GM19455 (cell line): ENCODE results near the gene RRN3.
"Not testable (repeated sequence)": the region's sequence is repeated elsewhere in the genome, so short reads cannot be mapped to it uniquely, and the experiment has no call there.

ENCODE experiments used
- ATAC-seq: cut with Tn5 transposase; IDR thresholded peaks from one replicate; pipeline ENCODE4 v1.9.1; 2021; ENCODE audit not compliant: unreplicated experiment

Gene RRN3

GRCh38 chr16:15028801-15029698 is 65.0 kb downstream of the RRN3 start:
- ATAC-seq, result not testable (repeated sequence)

DNA sequence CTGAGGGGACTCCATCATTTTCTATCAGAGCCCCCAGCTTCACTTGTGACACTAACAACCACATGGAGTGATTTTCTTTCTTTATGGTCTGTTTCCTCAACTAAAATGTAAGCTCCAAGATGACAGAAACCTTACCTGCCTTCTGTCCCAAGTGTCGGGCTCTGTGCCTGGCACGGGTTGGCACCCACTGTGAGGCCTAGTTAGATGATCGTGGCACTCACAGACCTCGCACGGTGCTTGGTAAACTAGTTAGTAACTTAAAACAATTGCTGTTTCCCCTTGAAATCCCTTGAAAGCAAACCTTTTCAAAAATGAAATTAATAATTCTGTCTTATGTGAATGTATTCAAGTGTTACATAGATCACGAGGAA is 65.7 kb downstream of the RRN3 start:
- ATAC-seq, result not testable (repeated sequence)

DNA sequence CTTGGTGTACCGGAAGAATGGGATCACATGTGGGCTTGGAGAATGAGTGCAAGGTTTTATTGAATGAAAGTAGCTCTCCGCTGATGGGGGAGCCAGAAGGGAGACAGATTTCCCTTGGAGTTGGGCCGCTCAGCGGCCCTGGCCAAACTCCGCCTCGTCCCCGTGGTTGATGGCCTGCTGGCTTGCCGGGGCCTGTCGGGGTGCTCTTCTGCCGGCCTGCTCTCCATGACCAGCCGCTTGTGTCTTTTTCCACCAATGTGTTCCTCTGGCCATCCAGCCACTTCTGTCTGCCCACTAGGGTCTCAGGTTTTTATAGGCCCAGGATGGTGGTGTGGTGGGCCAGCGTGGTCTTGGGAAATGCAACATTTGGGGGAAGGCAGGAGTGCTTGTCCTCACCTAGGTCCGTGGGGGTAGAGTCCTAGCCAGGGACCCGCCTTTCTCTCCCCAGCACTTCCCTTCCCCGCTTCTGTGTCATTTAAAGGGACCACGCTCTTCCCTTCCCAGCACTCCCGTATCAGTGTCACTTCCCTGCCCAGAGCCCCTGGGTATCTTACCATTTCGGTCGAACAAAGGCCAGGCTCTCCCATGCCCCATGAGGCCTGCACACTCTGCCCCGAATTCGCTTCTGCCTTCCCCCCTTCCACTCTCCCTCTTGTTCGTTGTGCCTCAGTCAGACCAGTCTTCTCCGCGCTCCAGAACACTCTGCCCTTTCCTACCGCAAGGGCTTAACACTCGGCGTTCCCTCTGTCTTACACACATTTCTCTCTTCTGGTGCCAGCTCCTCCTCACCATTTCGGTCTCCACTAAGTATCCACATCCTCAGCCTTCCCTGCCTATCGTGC is 66.3 kb downstream of the RRN3 start:
- not testable (repeated sequence) for ATAC-seq

- ATAC-seq, result not testable (repeated sequence)
These were observed 67.0 kb downstream of the RRN3 start for GRCh38 chr16:15027051-15027450.

DNA sequence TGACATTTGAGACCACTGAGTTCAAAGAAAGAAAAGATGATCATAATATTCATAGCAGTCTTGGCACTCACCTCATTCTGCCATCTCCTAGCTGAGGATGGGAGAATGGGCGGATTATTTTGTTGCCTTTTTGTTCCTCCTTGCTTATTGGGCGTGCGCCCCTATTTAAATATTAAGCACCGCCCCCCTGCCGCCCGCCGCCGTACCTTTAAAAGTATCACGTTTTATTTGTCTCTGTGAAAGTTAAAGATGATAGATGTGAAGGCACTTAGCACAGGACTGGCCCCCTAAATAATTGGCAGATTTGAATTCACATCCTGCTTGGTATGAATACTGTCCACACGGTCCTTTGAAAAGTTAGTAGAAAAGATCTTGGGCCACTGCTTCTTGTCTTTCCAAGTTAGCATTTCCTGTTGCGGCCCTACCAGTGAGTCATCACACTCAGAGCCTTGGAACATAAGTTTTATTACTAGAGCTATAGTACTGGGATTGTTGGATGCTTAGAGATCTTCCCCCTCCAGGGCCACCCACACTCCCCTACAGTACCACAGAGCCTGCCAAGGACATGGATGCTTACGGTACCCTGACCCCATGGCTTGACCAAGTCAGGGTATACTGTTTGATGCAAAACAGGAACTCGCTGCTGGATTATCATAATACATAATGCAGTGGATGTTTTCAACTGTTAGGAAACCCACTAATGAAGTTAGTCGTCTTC is 68.7 kb downstream of the RRN3 start:
- not testable (repeated sequence) for ATAC-seq

DNA sequence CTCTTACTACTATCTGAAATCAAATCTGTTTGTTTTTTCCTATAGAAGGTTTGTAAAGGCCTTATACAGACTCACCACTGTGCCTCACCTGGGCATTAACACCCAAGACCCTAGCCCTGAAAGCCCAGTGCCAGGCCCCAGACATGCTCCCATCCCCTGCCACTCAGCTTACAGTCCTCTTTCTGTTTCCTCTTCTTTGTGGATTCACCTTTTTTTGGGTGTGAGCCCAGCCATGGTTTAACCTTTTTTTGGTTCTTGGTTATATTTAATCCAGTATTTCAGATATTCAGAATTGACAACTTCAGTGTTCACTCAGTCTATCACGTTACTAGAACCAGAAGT is 69.2 kb downstream of the RRN3 start:
- not testable (repeated sequence) for ATAC-seq

GRCh38 chr16:15023381-15024077 is 70.5 kb downstream of the RRN3 start:
- not testable (repeated sequence) for ATAC-seq

DNA sequence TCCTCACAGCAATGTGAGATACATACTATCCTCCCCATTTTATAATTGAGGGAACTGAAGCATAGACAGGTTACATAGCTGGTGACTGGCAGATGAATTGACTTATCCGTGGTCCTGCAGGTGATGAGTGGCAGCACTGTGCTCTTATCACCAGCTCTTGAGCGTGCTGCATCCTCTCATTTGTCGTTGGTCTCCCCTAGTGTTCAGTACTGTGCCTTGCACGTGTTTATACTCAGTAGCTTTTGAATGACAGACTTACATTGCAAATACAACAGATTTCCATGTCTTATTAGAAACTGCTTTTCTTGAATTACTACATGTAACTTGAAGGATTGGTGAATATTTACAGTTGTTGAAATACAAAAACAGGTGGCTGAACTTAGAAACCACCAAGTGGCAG is 71.9 kb downstream of the RRN3 start:
- peak; percentile 64 for ATAC-seq

GRCh38 chr16:15021429-15021828 is 72.6 kb downstream of the RRN3 start:
- not testable (repeated sequence) for ATAC-seq

- not testable (repeated sequence) for ATAC-seq
These were observed 77.0 kb downstream of the RRN3 start for GRCh38 chr16:15016951-15017580.

DNA sequence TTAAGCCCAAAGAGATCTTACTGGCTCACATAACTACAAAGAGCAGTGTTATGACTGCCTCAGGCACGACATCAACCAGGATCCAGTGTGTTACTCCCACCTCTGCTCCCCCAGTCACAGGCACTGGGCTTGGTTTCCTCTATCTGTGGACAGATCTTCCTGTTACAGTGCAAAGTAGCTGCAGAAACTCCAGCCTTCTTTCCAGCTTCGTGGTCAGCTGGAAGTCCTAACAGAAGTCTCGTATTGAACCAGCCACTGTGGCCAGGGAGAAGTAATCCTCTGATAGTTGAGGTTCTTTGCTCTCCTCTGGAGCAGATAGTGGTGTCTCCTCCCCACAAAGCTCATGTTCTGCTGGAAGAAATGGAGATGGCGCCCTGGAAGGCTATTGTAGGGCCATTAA is 77.7 kb downstream of the RRN3 start:
- not testable (repeated sequence) for ATAC-seq

GRCh38 chr16:15015671-15016070 is 78.4 kb downstream of the RRN3 start:
- ATAC-seq, result not testable (repeated sequence)

DNA sequence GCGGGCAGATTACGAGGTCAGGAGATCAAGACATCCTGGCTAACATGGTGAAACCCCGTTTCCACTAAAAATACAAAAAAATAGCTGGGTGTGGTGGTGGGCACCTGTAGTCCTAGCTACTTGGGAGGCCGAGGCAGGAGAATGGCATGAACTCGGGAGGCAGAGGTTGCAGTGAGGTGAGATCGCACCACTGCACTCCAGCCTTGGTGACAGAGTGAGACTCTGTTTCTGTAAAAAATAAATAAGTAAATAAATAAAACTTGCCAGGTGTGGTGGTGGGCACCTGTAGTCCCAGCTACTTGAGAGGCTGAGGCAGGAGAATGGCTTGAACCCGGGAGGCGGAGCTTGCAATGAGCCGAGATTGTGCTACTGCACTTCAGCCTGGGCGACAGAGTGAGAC is 81.1 kb downstream of the RRN3 start:
- not testable (repeated sequence) for ATAC-seq
